Left renal cortex interstitium (tissue), 4 donors: ENCODE data around the gene PSMD8. TPM values are rescaled to one million over a fixed set of nuclear protein-coding genes. Genes with fewer than 3 reads are reported as not detected.
"Not testable (repeated sequence)": the region's sequence is repeated elsewhere in the genome, so short reads cannot be mapped to it uniquely, and the experiment has no call there.

Source experiments
- DNase-seq, 4 donors: peaks; one replicate each; pipeline ENCODE4 v3.0.0-alpha.2; 2013; ENCODE audit warnings: low read depth in 4 of 4, low spot score in 2 of 4, missing footprints in 1 of 4
- polyA plus RNA-seq, 4 donors: library from polyadenylated mRNA; unstranded; fragments of 120-200 nt; gene quantifications; one replicate each; pipeline ENCODE4 v1.2.1, GENCODE V29; 2013; ENCODE audit not compliant: insufficient read length in 4 of 4

PSMD8 gene
- polyA plus RNA-seq, 4 donors: 150 to 193 (median 165) TPM

- DNase-seq: no peak
Measured at GRCh38 chr19:38360839-38361631, 13.3 kb upstream of the PSMD8 start.

DNA sequence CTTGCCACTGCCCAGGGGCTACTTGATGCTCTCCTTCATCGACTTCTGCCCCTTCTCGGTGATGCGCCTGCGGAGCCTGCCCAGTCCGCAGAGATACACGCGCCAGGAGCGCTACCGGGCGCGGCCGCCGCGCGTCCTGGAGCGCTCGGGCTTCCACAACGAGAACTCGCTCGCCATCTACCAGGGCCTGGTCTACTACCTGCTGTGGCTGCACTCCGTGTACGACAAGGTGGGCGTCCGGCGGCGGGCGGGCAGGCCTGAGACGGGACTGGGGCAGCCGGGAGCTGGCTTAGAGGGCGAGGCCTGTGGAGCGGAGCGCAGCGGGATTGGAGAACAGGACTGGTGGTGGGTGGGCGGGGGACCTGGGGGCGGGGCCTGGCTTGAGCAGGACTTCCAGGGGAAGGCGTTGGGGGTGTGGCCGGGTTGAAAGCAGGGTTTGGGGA is 12.7 kb upstream of the PSMD8 start:
- peak in 2 of 4 donors; percentile 59 to 71 for DNase-seq

DNA sequence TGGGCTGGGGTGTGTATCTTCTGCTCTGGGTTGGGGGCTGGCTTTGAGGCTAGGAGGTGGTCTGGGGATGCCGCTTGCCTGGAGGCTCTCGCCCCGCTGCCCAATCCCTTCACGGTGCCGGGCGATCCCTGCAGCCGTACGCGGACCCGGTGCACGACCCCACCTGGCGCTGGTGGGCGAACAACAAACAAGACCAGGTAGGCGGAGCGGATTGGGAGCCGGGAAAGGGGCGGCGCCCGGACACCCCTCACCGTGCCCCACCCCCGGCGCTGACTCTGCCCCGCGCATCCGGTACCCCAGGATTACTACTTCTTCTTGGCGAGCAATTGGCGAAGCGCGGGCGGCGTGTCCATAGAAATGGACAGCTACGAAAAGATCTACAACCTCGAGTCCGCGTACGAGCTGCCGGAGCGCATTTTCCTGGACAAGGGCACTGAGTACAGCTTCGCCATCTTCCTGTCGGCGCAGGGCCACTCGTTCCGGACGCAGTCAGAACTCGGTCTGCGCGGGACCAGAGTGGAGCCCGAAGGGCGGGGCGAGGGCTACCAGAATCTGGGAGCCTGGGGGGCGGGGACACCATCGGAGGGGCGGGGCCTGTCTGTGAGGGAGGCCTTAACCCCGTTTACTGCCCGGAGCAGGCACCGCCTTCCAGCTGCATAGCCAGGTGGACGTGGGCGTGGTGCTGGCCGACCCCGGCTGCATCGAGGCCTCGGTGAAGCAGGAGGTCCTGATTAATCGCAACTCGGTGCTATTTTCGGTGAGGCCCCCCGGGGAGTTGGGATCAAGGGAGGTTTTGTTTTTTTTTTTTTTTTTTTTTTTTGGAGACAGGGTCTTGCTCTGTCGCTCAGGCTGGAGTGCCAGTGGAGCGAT is 12.1 kb upstream of the PSMD8 start:
- peak in 3 of 4 donors; percentile 38 to 72 (median 51) for DNase-seq

GRCh38 chr19:38362946-38363688 is 11.3 kb upstream of the PSMD8 start:
- DNase-seq: not testable (repeated sequence)

DNA sequence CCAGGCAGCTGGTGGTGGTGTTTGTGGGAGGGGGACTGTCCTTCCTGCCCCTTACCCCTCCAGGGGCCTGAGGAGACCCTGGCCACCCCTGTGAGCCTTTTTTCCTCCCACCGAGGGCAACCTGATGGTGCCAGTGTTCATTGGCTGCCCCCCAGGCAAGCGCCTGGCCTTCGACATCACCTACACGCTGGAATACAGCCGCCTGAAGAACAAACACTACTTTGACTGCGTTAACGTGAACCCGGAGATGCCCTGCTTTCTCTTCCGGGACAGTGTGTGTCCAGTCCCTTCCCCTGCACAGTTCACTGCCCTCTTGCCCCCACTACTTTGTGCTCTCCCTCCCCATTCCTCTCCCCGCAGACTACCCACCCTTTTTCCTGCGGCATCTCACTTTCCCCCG is 7.3 kb upstream of the PSMD8 start:
- DNase-seq: no peak

- no peak for DNase-seq
Measured at GRCh38 chr19:38369584-38369983, 4.8 kb upstream of the PSMD8 start.

GRCh38 chr19:38370299-38370698 is 4.1 kb upstream of the PSMD8 start:
- DNase-seq: no peak

DNA sequence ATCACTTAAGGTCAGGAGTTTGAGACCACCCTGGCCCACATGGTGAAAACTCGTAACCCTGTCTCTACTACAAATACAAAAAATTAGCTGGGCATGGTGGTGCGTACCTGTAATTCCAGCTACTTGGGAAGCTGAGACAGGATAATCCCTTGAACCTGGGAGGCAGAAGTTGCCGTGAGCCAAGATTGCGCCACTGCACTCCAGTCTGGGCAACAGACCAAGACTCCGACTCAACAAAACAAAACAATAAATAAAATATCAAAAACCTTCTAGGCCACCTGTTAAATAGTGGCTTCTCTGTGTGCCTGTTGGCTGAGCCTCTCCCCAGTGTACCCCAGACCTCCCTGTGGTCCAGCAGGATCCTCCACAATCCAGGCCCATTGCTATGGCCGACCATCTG is 3.3 kb upstream of the PSMD8 start:
- no peak for DNase-seq

DNA sequence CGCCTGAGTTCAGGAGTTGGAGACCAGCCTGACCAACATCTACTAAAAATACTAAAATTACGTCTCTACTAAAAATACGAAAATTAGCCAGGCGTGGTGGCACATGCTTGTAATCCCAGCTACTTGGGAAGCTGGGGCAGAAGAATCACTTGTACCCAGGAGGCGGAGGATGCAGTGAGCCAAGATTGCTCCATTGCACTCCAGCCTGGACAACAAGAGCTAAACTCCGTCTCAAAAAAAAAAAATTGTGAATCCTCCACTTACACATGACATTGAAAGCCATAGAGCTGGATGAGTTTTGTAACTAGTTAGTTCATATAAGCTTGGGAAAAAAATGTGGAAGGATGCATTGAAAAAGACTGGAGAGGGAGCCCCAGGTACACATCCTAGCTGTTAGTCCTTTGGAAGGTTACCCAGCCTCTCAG is 452 bp upstream of the PSMD8 start:
- no peak for DNase-seq

DNA sequence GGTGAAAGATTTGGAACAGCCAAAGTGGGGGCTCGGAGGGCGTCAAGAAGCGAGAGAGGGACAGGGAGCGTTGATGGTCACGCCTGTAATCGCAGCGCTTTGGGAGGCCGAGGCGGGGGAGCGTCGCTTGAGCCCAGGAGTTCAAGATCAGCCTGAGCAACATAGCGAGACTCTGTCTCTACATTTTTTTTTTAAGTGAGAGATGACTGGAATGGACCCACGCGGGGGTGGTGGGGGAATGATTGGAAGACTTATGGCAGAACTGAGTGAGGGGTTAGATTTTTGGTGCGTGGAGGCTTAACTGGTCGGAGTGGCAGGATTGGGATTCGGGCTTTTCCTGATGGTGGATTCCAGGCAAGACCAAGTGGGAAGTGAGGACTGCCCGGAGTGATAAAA is 725 bp downstream of the PSMD8 start:
- DNase-seq: no peak

DNA sequence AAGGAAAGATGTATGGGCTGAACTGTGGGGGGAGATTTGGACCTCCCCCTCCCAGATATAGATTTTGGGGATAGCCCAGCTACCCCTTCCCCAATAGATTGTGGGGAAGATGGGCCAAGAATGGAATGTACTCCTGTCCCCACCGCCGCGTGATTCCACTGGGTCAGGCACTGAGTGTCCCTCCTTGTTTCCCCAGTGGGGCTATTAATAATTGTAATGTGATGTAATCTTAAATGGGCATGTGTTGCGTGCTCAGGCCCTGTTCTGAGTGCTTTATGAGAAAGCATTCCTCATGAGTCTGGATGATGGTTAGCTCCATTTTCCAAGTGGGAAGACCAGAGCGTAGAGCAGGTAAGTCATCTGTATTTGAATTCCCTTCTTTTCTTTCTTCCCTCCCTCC is 1.4 kb downstream of the PSMD8 start:
- no peak for DNase-seq

DNA sequence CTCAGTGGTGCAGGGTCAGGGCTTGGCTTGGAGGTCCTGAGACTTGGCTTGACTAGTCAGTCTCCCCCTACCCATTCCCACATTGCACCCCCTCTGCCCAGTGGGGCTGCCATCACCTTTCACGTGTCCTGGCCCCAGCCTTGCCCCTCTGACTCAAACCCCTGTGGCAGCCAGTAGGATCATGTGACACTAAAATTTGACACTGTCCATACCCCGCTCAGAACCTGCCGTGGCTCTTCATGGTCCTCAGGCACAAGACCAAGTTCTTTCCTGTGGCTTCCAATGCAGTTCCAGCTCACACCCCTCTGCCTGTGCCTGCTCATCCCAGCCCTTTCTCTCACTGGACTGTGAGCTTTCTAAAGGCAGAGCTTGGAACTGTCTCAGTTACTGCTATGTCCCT is 2.2 kb downstream of the PSMD8 start:
- no peak for DNase-seq

- DNase-seq: no peak
Measured at GRCh38 chr19:38377052-38377451, 2.7 kb downstream of the PSMD8 start.

GRCh38 chr19:38378866-38379265 is 4.5 kb downstream of the PSMD8 start:
- no peak for DNase-seq

GRCh38 chr19:38381138-38381537 is 6.8 kb downstream of the PSMD8 start:
- DNase-seq: no peak

DNA sequence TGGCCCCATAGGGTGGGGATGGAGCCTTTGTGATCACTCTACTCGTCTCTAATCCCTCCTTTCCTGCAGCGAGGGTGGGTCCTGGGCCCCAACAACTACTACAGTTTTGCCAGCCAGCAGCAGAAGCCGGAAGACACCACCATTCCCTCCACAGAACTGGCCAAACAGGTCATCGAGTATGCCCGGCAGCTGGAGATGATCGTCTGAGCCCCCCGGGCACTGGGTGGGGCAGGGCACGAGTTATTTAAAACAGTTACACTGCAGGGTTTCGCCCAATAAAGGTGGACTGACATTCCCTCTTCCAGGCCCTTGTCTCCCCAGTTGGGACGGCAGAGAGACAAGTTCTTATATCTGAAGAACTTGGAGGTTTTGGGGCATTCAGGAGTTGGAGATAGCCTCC is 8.8 kb downstream of the PSMD8 start:
- no peak for DNase-seq

DNA sequence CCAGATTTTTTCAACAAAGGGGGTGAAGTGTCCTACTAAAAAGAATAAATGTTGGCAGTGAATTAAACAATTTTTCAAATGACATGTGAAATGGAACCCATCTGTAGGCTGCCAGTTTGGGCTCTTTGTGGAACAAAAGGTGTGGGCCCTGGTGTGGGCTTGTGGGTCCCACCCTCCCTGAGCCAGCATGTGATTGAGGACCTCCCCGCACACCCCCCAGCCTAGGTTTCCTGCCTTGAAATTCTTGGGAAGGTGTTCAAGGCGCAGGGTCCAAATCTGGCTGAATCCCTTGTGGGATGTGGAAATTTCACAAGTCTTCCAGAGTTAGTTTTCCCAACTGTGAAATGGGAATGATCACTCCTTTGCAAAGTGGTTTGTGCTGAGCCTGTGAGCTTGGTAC is 9.4 kb downstream of the PSMD8 start:
- no peak for DNase-seq

GRCh38 chr19:38384209-38385027 is 10.0 kb downstream of the PSMD8 start:
- DNase-seq: no peak

GRCh38 chr19:38385057-38385803 is 10.9 kb downstream of the PSMD8 start:
- no peak for DNase-seq
